MM.1S (cell line): ENCODE measurements around the gene FGL2.
"Not testable (repeated sequence)": the region's sequence is repeated elsewhere in the genome, so short reads cannot be mapped to it uniquely, and the experiment has no call there.

ENCODE experiments used
- DNase-seq: peaks from one replicate; pipeline ENCODE4 v3.0.0-alpha.2; 2015
- H2AFZ ChIP-seq: fragments of 300-600 bp; sonication (generic); 2 replicates; pipeline ENCODE4 v1.6.0; 2016; ENCODE audit warnings: antibody characterized with exemption, low read length
- H3F3A ChIP-seq: fragments of 300-600 bp; sonication (generic); 2 replicates; pipeline ENCODE4 v1.6.1; 2016; ENCODE audit warnings: mild to moderate bottlenecking, antibody characterized with exemption, low read length, moderate library complexity, mixed read lengths; ENCODE audit not compliant: insufficient read depth
- H3K27ac ChIP-seq: fragments of 300-600 bp; sonication (generic); 2 replicates; pipeline ENCODE4 v1.5.1; 2016; ENCODE audit warnings: mild to moderate bottlenecking, low read length
- H3K27me3 ChIP-seq: fragments of 300-600 bp; sonication (generic); replicated peaks from 2 replicates; pipeline ENCODE4 v1.6.0; 2016; ENCODE audit warnings: low read length; ENCODE audit not compliant: insufficient read depth
- H3K36me3 ChIP-seq: fragments of 300-600 bp; sonication (generic); replicated peaks from 2 replicates; pipeline ENCODE4 v1.6.1; 2016; ENCODE audit warnings: mild to moderate bottlenecking, low read length, mixed read lengths; ENCODE audit not compliant: insufficient read depth
- H3K4me1 ChIP-seq: fragments of 300-600 bp; sonication (generic); 2 replicates; pipeline ENCODE4 v1.6.1; 2016; ENCODE audit warnings: low read length, mixed read lengths
- H3K4me2 ChIP-seq: fragments of 300-600 bp; sonication (generic); 2 replicates; pipeline ENCODE4 v1.6.0; 2016; ENCODE audit warnings: low read depth, low read length
- H3K4me3 ChIP-seq: fragments of 300-600 bp; sonication (generic); 2 replicates; pipeline ENCODE4 v1.5.1; 2016; ENCODE audit warnings: low read length, mixed read lengths
- H3K79me2 ChIP-seq: fragments of 300-600 bp; sonication (generic); 2 replicates; pipeline ENCODE4 v1.6.1; 2016; ENCODE audit warnings: mixed run types, low read length, mixed read lengths
- H3K9ac ChIP-seq: fragments of 300-600 bp; sonication (generic); 2 replicates; pipeline ENCODE4 v1.6.1; 2016; ENCODE audit warnings: low read length, mixed read lengths
- H3K9me2 ChIP-seq: fragments of 300-600 bp; sonication (generic); replicated peaks from 2 replicates; pipeline ENCODE4 v1.6.1; 2016; ENCODE audit warnings: mild to moderate bottlenecking, low read length, mixed read lengths; ENCODE audit not compliant: insufficient read depth
- H3K9me3 ChIP-seq: fragments of 300-600 bp; sonication (generic); replicated peaks from 2 replicates; pipeline ENCODE4 v1.6.1; 2016; ENCODE audit warnings: mild to moderate bottlenecking, low read length, mixed read lengths; ENCODE audit not compliant: insufficient read depth
- H4K20me1 ChIP-seq: fragments of 300-600 bp; sonication (generic); 2 replicates; pipeline ENCODE4 v1.6.1; 2016; ENCODE audit warnings: mild to moderate bottlenecking, low read length, moderate library complexity, mixed read lengths; ENCODE audit not compliant: insufficient read depth
- CTCF ChIP-seq: fragments of 300-600 bp; sonication (generic); IDR thresholded peaks from 2 replicates; pipeline ENCODE4 v1.5.1; 2016; ENCODE audit warnings: antibody characterized with exemption, low read length, mixed read lengths
- EZH2 ChIP-seq: fragments of 300-600 bp; sonication (generic); optimal IDR thresholded peaks from 2 replicates; pipeline ENCODE3; 2017; ENCODE audit warnings: low read depth, mild to moderate bottlenecking, antibody characterized with exemption, low read length, mixed read lengths
- EZH2phosphoT487 ChIP-seq: fragments of 300-600 bp; sonication (generic); IDR thresholded peaks from 2 replicates; pipeline ENCODE4 v1.6.1; 2018; ENCODE audit warnings: antibody characterized with exemption, low read length

The FGL2 gene

GRCh38 chr7:77182261-77182660, 17.4 kb downstream of the FGL2 start:
- no peak overlapping the region for H2AFZ ChIP-seq
- no peak overlapping the region for H3K4me3 ChIP-seq
- H3F3A ChIP-seq, result no peaks in the 10 kb centered on the region
- DNase-seq, result no peak
- no peak overlapping the region for H3K4me2 ChIP-seq
- H3K27ac ChIP-seq, result no peak overlapping the region
- H3K9me3 ChIP-seq, result no peaks in the 10 kb centered on the region
- TF ChIP-seq CTCF (no peak), EZH2phosphoT487 (no peak), EZH2 (no peak)
- H3K79me2 ChIP-seq, result no peaks in the 10 kb centered on the region
- no peaks in the 10 kb centered on the region for H4K20me1 ChIP-seq
- H3K9ac ChIP-seq, result no peak overlapping the region
- no peaks in the 10 kb centered on the region for H3K4me1 ChIP-seq
- no peaks in the 10 kb centered on the region for H3K27me3 ChIP-seq
- no peaks in the 10 kb centered on the region for H3K36me3 ChIP-seq
- no peaks in the 10 kb centered on the region for H3K9me2 ChIP-seq

- no peak overlapping the region for H3K4me3 ChIP-seq
- no peak overlapping the region for H2AFZ ChIP-seq
- no peaks in the 10 kb centered on the region for H4K20me1 ChIP-seq
- no peak overlapping the region for H3K27ac ChIP-seq
- no peaks in the 10 kb centered on the region for H3K9me3 ChIP-seq
- H3K4me1 ChIP-seq, result no peaks in the 10 kb centered on the region
- no peaks in the 10 kb centered on the region for H3K79me2 ChIP-seq
- no peaks in the 10 kb centered on the region for H3K36me3 ChIP-seq
- H3K9ac ChIP-seq, result no peak overlapping the region
- H3F3A ChIP-seq, result no peaks in the 10 kb centered on the region
- H3K27me3 ChIP-seq, result no peaks in the 10 kb centered on the region
- H3K9me2 ChIP-seq, result no peaks in the 10 kb centered on the region
- no peak for DNase-seq
- TF ChIP-seq EZH2phosphoT487 (no peak), CTCF (no peak), EZH2 (no peak)
- H3K4me2 ChIP-seq, result no peak overlapping the region
Measured at GRCh38 chr7:77181734-77182133, 17.9 kb downstream of the FGL2 start.

GRCh38 chr7:77181015-77181595, 18.5 kb downstream of the FGL2 start:
- Histone ChIP-seq H2AFZ (no peak overlapping the region), H3K4me2 (no peak overlapping the region), H3K27me3 (no peaks in the 10 kb centered on the region), H3K9me2 (no peaks in the 10 kb centered on the region), H3F3A (no peaks in the 10 kb centered on the region), H3K4me1 (no peaks in the 10 kb centered on the region), H4K20me1 (no peaks in the 10 kb centered on the region), H3K79me2 (no peaks in the 10 kb centered on the region), H3K27ac (no peak overlapping the region), H3K9me3 (no peaks in the 10 kb centered on the region), H3K4me3 (no peak overlapping the region), H3K36me3 (no peaks in the 10 kb centered on the region), H3K9ac (no peak overlapping the region)
- no peak for DNase-seq
- TF ChIP-seq EZH2phosphoT487, result no peak
- TF ChIP-seq EZH2, result no peak
- TF ChIP-seq CTCF, result no peak

GRCh38 chr7:77178024-77178423, 21.6 kb downstream of the FGL2 start:
- not testable (repeated sequence) for H3K27ac ChIP-seq, H3K9me2 ChIP-seq, H4K20me1 ChIP-seq, H3K4me1 ChIP-seq, H3K4me2 ChIP-seq, H2AFZ ChIP-seq, DNase-seq, H3K36me3 ChIP-seq, H3K79me2 ChIP-seq, H3K27me3 ChIP-seq, H3K9me3 ChIP-seq, H3K9ac ChIP-seq, H3K4me3 ChIP-seq, H3F3A ChIP-seq

- H3K36me3 ChIP-seq, H3K9ac ChIP-seq, DNase-seq, H3K4me1 ChIP-seq, H3K27ac ChIP-seq, H2AFZ ChIP-seq, H3K4me3 ChIP-seq, H3K79me2 ChIP-seq, H3K27me3 ChIP-seq, H3K9me3 ChIP-seq, H3K9me2 ChIP-seq, H3F3A ChIP-seq, H4K20me1 ChIP-seq, H3K4me2 ChIP-seq: not testable (repeated sequence)
Measured at GRCh38 chr7:77177321-77177904, 22.2 kb downstream of the FGL2 start.
